HepG2 (cell line): ENCODE data around the gene SLC23A2. TPM values are rescaled to one million over a fixed set of nuclear protein-coding genes. Genes with fewer than 3 reads are reported as not detected.

ENCODE experiments used
- ATAC-seq: fragments of 200-7000 bp; cut with Tn5 transposase; 3 replicates; pipeline ENCODE4 v1.9.1; 2020; ENCODE audit warnings: mild to moderate bottlenecking, moderate library complexity
- BruUV-seq: library from RNA; stranded (reverse); fragments of 400-500 nt; replicated peaks from 2 replicates; lab custom pipeline; 2021; lab: Mats Ljungman, UMichigan
- CTCF ChIA-PET: fragments of 300-600 bp; formaldehyde crosslinking; extraction: SDS; loops from one replicate; lab custom pipeline; 2021; ENCODE audit warnings: low total read pairs, inconsistent platforms, low intra/inter-chr PET ratio; lab: Yijun Ruan, JAX
- POLR2A ChIA-PET: fragments of 350-600 bp; sonication (Branson Sonifier 250); formaldehyde crosslinking; loops from one replicate; lab custom pipeline; 2020; ENCODE audit warnings: antibody characterized with exemption, inconsistent platforms; lab: Yijun Ruan, JAX
- DNase-seq: peaks from one replicate; pipeline ENCODE4 v3.0.0-alpha.2; 2015; ENCODE audit warnings: low spot score
- FAIRE-seq: peaks from 3 replicates; lab custom pipeline; 2011; peaks lifted over from hg19 to GRCh38; lab: Jason Lieb, UNC
- H2AFZ ChIP-seq: one replicate; pipeline ENCODE4 v1.6.1; 2011; ENCODE audit warnings: low read length, inconsistent platforms
- H3K27ac ChIP-seq: fragments of 300-600 bp; 3 replicates; pipeline ENCODE4 v1.8.0; 2011; ENCODE audit warnings: mixed run types, mild to moderate bottlenecking, mixed read lengths, low read length, inconsistent platforms; ENCODE audit not compliant: insufficient read depth; ENCODE audit errors: extremely low read length
- H3K27me3 ChIP-seq, 2 experiments: fragments of 200-600 bp in 1 of 2; 2 replicates in 1 of 2; 3 replicates in 1 of 2; pipeline versions ENCODE4 v1.6.0 to v1.8.0; 2011; ENCODE audit warnings: low read length in 2 of 2, mild to moderate bottlenecking in 2 of 2, moderate library complexity in 2 of 2, inconsistent platforms in 1 of 2; ENCODE audit not compliant: insufficient read depth in 2 of 2, control insufficient read depth in 1 of 2
- H3K36me3 ChIP-seq, 2 experiments: fragments of 200-600 bp in 1 of 2; replicated peaks in 1 of 2; 2 replicates in 1 of 2; 3 replicates in 1 of 2; pipeline versions ENCODE4 v1.5.1 to v1.8.0; 2011; ENCODE audit warnings: low read length in 2 of 2, inconsistent platforms in 1 of 2; ENCODE audit not compliant: insufficient read depth in 2 of 2, control insufficient read depth in 1 of 2
- H3K4me1 ChIP-seq: 2 replicates; pipeline ENCODE4 v1.5.1; 2012; ENCODE audit warnings: low read length, inconsistent platforms; ENCODE audit not compliant: insufficient read depth
- H3K4me2 ChIP-seq: 2 replicates; pipeline ENCODE4 v1.6.0; 2011; ENCODE audit warnings: low read depth, low read length, inconsistent platforms
- H3K4me3 ChIP-seq, 3 experiments: fragments of 200-600 bp in 1 of 3; sonication (generic), shearing (Covaris generic) in 1 of 3; replicated peaks in 1 of 3; 2 replicates each; pipeline ENCODE4 v1.5.1; 2011 to 2016; ENCODE audit warnings: low read length in 3 of 3, inconsistent platforms in 2 of 3, low read depth in 2 of 3, mild to moderate bottlenecking in 2 of 3, control low read depth in 1 of 3, mixed read lengths in 1 of 3; ENCODE audit not compliant: insufficient read depth in 1 of 3
- H3K79me2 ChIP-seq: one replicate; pipeline ENCODE4 v1.6.1; 2011; ENCODE audit warnings: low read length, inconsistent platforms; ENCODE audit not compliant: insufficient read depth
- H3K9ac ChIP-seq: 2 replicates; pipeline ENCODE4 v1.6.0; 2011; ENCODE audit warnings: mild to moderate bottlenecking, low read depth, low read length, inconsistent platforms; ENCODE audit not compliant: insufficient read depth
- H3K9me3 ChIP-seq: 2 replicates; pipeline ENCODE4 v1.5.1; 2012; ENCODE audit warnings: mild to moderate bottlenecking, low read length
- H4K20me1 ChIP-seq: 2 replicates; pipeline ENCODE4 v1.6.0; 2011; ENCODE audit warnings: inconsistent platforms, mild to moderate bottlenecking, low read length, moderate library complexity; ENCODE audit not compliant: insufficient read depth
- EED ChIP-seq: sonication (generic); formaldehyde crosslinking; IDR thresholded peaks from 2 replicates; pipeline ENCODE4 v1.5.0; 2020; ENCODE audit warnings: mild to moderate bottlenecking, missing genetic modification reagents
- FOXC1 ChIP-seq: sonication (generic); formaldehyde crosslinking; IDR thresholded peaks from 2 replicates; pipeline ENCODE4 v1.8.0; 2022; ENCODE audit warnings: mild to moderate bottlenecking, missing genetic modification reagents, borderline replicate concordance
- FOXJ3 ChIP-seq: sonication (generic); formaldehyde crosslinking; IDR thresholded peaks from 2 replicates; pipeline ENCODE4 v1.4.0; 2020; ENCODE audit warnings: missing genetic modification reagents, mild to moderate bottlenecking, borderline replicate concordance
- GRHL1 ChIP-seq: sonication (generic); formaldehyde crosslinking; conservative IDR thresholded peaks from 2 replicates; pipeline ENCODE4 v1.8.0; 2022; ENCODE audit warnings: missing genetic modification reagents
- GTF2F1 ChIP-seq: fragments of 150-350 bp; IDR thresholded peaks from 2 replicates; pipeline ENCODE4 v1.6.1; 2014; ENCODE audit warnings: low read length
- NR1H2 ChIP-seq: sonication (generic); formaldehyde crosslinking; IDR thresholded peaks from 2 replicates; pipeline ENCODE4 v1.8.1; 2022; ENCODE audit warnings: low read depth, missing genetic modification reagents, borderline replicate concordance
- SNAPC2 ChIP-seq: sonication (generic); formaldehyde crosslinking; IDR thresholded peaks from 2 replicates; pipeline ENCODE4 v1.8.1; 2022; ENCODE audit warnings: mild to moderate bottlenecking, missing genetic modification reagents
- ZNF362 ChIP-seq: sonication (generic); formaldehyde crosslinking; IDR thresholded peaks from 2 replicates; pipeline ENCODE4 v1.4.0; 2020; ENCODE audit warnings: missing genetic modification reagents, mild to moderate bottlenecking, borderline replicate concordance
- ZNF598 ChIP-seq: sonication (generic); formaldehyde crosslinking; IDR thresholded peaks from 2 replicates; pipeline ENCODE4 v1.5.1; 2020; ENCODE audit warnings: mild to moderate bottlenecking, missing genetic modification reagents, borderline replicate concordance
- ZNF609 ChIP-seq: sonication (generic); formaldehyde crosslinking; IDR thresholded peaks from 2 replicates; pipeline ENCODE4 v1.4.0; 2020; ENCODE audit warnings: mild to moderate bottlenecking, missing genetic modification reagents, borderline replicate concordance
- ZNF678 ChIP-seq: sonication (generic); formaldehyde crosslinking; IDR thresholded peaks from 2 replicates; pipeline ENCODE4 v1.4.0; 2020; ENCODE audit warnings: mild to moderate bottlenecking, missing genetic modification reagents
- ZNF713 ChIP-seq: sonication (generic); formaldehyde crosslinking; IDR thresholded peaks from 2 replicates; pipeline ENCODE4 v1.4.0; 2020; ENCODE audit warnings: mild to moderate bottlenecking, missing genetic modification reagents
- ZNF75D ChIP-seq: sonication (generic); formaldehyde crosslinking; IDR thresholded peaks from 2 replicates; pipeline ENCODE4 v1.8.1; 2023; ENCODE audit warnings: missing genetic modification reagents, mild to moderate bottlenecking, borderline replicate concordance
- ZNF784 ChIP-seq: sonication (generic); formaldehyde crosslinking; IDR thresholded peaks from 2 replicates; pipeline ENCODE4 v1.5.1; 2020; ENCODE audit warnings: missing genetic modification reagents, mild to moderate bottlenecking, borderline replicate concordance
- WGBS: methylation state at CpG from one replicate; pipeline ENCODE4 v1.1.6; 2017; ENCODE audit warnings: low lambda C conversion rate; 5-methylcytosine and 5-hydroxymethylcytosine counted together
- in situ Hi-C: cut with HindIII; loops from 2 replicates; pipeline ENCODE4 v1.10.0; 2017; ENCODE audit warnings: low pct_unique_long_range_greater_than_20kb; ENCODE audit not compliant: extremely low pct_ligation_motif_present
- intact Hi-C: fragments of 100-400 bp; cut with micrococcal nuclease; formaldehyde crosslinking; loops from one replicate; pipeline ENCODE4 v1.10.0; 2022; ENCODE audit not compliant: unreplicated experiment
- polyA plus RNA-seq, 8 experiments: library from polyadenylated mRNA; depleted of rRNA in 3 of 8; stranded (reverse) in 7 of 8; unstranded in 1 of 8; fragments of >200 nt; fragmentation: Illumina TruSeq in 4 of 8; extraction: Trizol in 4 of 8; gene quantifications; 2 replicates each; pipeline versions ENCODE4 v1.2.1 to v1.2.3, GENCODE V29; 2011 to 2016; ENCODE audit warnings: low read depth in 4 of 8, missing spikeins in 1 of 8, mixed read lengths in 1 of 8; ENCODE audit not compliant: insufficient read depth in 1 of 8
- total RNA-seq, 5 experiments: library from RNA; depleted of rRNA; stranded (reverse); fragments of >200 nt; fragmentation: Illumina TruSeq; extraction: Trizol; gene quantifications; 2 replicates each; pipeline ENCODE4 v1.2.3, GENCODE V29; 2016; ENCODE audit warnings: low read depth in 1 of 5

Gene SLC23A2
- total and polyA plus RNA-seq, 2 of the 13 experiments (the other 11 are each of a cell fraction or from before 2014, with no cell fraction given) = 42.2 to 51.2 TPM

GRCh38 chr20:4881006-4881730 lies 120.1 kb downstream of the SLC23A2 start (continued):
- TF ChIP-seq GRHL1 = no peak
- no peak for TF ChIP-seq SNAPC2 (CRISPR knock-in tag)
- no peak for TF ChIP-seq ZNF713 (CRISPR knock-in tag)
- TF ChIP-seq GTF2F1 = no peak
- no peak for TF ChIP-seq ZNF609 (CRISPR knock-in tag)

- Histone ChIP-seq H3K4me2 (no peak overlapping the region), H3K27me3 (no peaks in the 10 kb centered on the region), H3K9ac (no peak overlapping the region), H3K4me3 (no peak overlapping the region), H3K9me3 (no peaks in the 10 kb centered on the region), H3K36me3 (peaks cover 43 to 86% of the 10 kb centered on the region in 2 experiments), H3K27ac (no peak overlapping the region), H3K4me1 (no peaks in the 10 kb centered on the region), H4K20me1 (no peaks in the 10 kb centered on the region), H3K79me2 (no peaks in the 10 kb centered on the region), H2AFZ (no peak overlapping the region)
- WGBS = 77% methylated on average over 5 of the region's 5 CpGs
- in situ Hi-C loops (no loop called here), intact Hi-C loops (no loop called here)
- DNase-seq (no peak), ATAC-seq (peak; percentile 20; the same call in 1 of the 3 replicates), FAIRE-seq (no peak)
- ChIA-PET POLR2A (no interaction called here), CTCF (no interaction called here)
- BruUV-seq = no TSS peak
- TF ChIP-seq NR1H2 (CRISPR knock-in tag) (no peak), FOXJ3 (no peak), EED (CRISPR knock-in tag) (no peak), ZNF75D (CRISPR knock-in tag) (no peak), ZNF362 (CRISPR knock-in tag) (no peak), ZNF598 (CRISPR knock-in tag) (no peak), ZNF678 (CRISPR knock-in tag) (no peak), FOXC1 (CRISPR knock-in tag) (no peak), ZNF784 (CRISPR knock-in tag) (no peak)
Observed at GRCh38 chr20:4880051-4880450, 121.3 kb downstream of the SLC23A2 start.
